ENCODE data around the gene DIPK1A.

DNA sequence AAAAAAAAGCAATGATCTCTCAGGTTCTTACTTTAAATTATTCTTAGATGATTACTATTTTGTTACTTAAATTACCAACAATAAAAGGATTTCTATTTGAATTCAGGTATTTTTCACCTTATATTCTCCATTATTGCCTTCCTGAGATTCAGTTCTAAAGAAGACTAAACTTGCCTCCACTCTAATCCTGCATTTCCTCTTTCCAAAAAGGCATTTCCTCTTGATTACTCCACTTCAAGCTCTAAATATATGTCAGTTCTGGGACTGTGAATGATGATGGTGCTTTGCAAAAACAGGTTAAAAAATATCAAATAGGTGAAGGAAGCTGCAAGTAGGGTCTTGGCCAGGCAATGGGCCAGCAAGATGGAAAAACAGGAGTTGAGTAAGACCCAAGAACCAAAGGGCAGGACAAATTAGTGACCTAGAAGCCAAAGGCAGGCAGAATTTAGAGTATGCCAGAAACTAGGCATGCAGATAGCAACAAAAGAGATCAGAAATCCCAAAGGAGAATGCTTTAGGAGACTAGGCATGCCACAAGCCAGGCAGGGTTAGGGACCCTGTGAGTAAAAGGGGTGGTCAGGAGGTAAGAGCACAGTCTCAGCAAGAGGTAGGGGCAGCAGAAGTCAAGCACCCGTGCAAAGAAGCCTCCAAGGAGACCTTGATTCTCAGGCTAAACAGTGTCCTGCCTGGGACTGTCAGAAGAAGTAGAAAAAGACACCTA, 11.3 kb upstream of the DIPK1A start:
- TF ChIP-seq YY1 (IDR thresholded peaks at IDR 0.05; ENCODE audit: insufficient read depth, insufficient read length) (no peak), ZNF274 (IDR thresholded peaks at IDR 0.05; ENCODE audit: low read depth, low read length) (no peak), SUZ12 (IDR thresholded peaks at IDR 0.05; ENCODE audit: extremely low read depth, insufficient read depth, insufficient read length) (no peak)
